Esophagus squamous epithelium (tissue), 4 donors: Measurements from ENCODE around the gene ASAP2.

Experiments
- CTCF ChIP-seq, 6 experiments: fragments of 450-650 bp in 4 of 6; fragments of 200-600 bp in 2 of 6; sonication (generic) in 2 of 6; IDR thresholded peaks; one replicate each; pipeline ENCODE4 v1.5.1; 2016 to 2019; ENCODE audit warnings: antibody characterized with exemption in 6 of 6, mild to moderate bottlenecking in 4 of 6, moderate library complexity in 4 of 6
- POLR2A ChIP-seq, 4 donors: fragments of 450-650 bp; IDR thresholded peaks; one replicate each; pipeline ENCODE4 v1.6.1; 2017; ENCODE audit warnings: antibody characterized with exemption in 4 of 4, mild to moderate bottlenecking in 4 of 4, moderate library complexity in 3 of 4

GRCh38 chr2:9403924-9404323, 197.3 kb downstream of the ASAP2 start:
- TF ChIP-seq CTCF (IDR thresholded peaks at IDR 0.05) (no peak), POLR2A (IDR thresholded peaks at IDR 0.05) (no peak)
